Epithelial cell of umbilical artery (primary cell): ENCODE results near the gene PCDHGB5. TPM values are rescaled to one million over a fixed set of nuclear protein-coding genes. Genes with fewer than 3 reads are reported as not detected.

Experiments used
- total RNA-seq: library from RNA; depleted of rRNA; stranded (reverse); fragments of >200 nt; gene quantifications from 2 replicates; pipeline ENCODE4 v1.2.3, GENCODE V29; 2014

PCDHGB5 gene
- 6.1 and 9.1 TPM in 2 replicates for total RNA-seq

DNA sequence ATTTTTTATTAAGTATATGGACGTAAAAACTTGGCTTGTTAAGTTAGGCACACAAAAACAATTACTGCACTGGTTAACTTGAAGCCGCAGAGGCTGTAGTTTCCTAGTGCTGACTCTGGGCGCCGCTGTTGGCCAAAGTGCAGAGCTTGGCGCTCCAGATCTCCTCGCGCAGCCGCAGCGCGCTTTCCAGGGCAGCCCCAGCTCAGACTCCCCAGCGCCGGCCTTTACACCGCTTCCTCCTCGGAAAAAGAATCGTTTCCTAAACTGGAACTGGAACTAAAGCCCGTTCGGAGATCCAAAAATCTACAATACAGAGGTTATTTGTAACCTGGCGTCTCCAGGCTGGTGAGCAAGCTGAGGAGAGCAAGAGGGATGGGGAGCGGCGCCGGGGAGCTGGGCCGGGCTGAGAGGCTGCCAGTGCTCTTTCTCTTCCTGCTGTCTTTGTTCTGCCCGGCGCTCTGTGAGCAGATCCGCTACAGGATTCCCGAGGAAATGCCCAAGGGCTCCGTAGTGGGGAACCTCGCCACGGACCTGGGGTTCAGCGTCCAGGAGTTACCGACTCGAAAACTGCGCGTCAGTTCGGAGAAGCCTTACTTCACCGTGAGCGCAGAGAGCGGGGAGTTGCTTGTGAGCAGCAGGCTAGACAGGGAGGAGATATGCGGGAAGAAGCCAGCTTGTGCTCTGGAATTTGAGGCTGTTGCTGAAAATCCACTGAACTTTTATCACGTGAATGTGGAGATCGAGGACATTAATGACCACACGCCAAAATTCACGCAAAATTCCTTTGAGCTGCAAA lies at the start of gene PCDHGB5:
Gene PCDHGB5 (plus strand): TSS at position 192 of the 796 bp plus-strand sequence. CDS start 181 bp downstream, at position 373.

DNA sequence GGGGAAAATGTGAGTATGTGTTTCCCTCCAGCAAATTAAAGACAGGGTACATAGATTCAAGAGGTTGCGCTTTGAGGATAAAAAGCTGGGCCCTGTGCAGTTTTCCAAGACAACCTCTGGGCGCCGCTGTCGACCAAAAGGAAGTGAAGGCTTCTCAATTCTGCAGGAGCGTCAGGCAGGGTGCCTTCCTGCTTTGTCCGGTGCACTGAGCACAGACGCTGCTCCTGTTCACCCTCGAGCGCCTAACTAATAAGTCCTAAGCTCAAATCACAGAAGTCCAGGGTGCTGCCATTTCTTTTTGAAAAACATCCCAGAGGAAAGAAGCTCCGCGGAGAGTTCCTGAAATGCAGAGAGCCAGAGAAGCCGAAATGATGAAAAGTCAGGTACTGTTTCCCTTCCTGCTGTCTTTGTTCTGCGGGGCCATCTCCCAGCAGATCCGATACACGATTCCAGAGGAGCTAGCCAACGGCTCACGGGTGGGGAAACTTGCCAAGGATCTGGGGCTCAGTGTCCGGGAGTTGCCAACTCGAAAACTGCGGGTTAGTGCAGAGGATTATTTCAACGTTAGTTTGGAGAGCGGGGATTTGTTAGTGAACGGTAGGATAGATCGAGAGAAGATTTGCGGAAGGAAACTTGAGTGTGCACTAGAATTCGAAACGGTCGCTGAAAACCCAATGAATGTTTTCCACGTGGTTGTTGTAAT lies 47.7 kb upstream of the PCDHGB5 start, which contains the start of gene PCDHGB1:
Gene PCDHGB1 (plus strand): TSS at position 183 of the 703 bp plus-strand sequence. CDS start 162 bp downstream, at position 345.

DNA sequence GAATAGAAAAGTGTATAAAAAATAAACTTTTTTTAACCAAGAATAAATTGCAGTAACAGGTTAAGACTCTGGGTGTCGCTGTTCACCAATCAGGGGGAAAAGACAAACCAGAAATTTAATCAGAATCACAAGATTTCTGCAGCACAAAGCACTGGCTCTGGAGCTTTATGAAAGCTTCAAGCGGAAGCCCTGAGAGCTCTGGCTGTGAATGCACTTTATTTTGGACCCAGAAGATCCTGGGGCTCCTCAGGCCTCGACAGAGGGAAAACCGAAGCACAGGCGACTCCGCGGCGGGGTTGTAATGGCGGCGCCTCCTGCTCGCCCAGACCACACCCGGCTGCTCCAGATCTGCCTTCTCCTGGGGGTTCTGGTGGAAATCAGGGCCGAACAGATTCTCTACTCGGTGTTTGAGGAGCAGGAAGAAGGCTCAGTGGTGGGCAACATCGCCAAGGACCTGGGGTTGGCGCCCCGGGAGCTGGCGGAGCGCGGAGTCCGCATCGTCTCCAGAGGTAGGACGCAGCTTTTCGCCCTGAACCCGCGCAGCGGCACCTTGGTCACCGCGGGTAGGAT lies 42.8 kb upstream of the PCDHGB5 start, which contains the start of gene PCDHGA4:
Gene PCDHGA4 (plus strand): TSS at position 122 of the 570 bp plus-strand sequence. CDS start 87 bp downstream, at position 209.

GRCh38 chr5:141359790-141360426 lies 37.8 kb upstream of the PCDHGB5 start, which contains the start of gene PCDHGB2:
Gene PCDHGB2 (plus strand): TSS chr5:141359994. CDS start chr5:141360136, 142 bp downstream.

DNA sequence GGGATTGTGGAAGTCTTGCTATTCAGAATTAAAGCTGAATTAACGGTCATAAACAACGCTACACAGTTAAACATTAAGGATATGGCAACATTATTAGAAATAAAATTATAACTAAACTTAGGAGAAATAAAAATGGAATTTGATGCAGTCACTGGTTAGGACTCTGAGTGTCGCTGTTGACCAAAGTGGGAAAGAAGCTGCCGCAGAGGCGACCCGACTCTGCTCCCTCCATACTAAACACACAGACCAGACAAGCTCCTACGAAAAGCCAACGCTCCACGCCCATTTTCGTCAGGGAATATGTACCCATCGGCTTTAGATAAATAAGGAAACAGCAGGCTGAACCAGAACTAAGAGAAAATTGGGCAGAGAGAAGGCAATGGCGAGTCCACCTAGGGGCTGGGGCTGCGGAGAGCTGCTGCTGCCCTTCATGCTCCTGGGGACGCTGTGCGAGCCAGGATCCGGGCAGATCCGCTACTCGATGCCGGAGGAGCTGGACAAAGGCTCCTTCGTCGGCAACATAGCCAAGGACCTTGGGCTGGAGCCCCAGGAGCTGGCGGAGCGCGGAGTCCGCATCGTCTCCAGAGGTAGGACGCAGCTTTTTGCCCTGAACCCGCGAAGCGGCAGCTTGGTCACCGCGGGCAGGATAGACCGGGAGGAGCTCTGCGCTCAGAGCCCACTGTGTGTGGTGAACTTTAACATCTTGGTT lies 33.6 kb upstream of the PCDHGB5 start, which contains the start of gene PCDHGA5:
Gene PCDHGA5 (plus strand): TSS at position 211 of the 709 bp plus-strand sequence. CDS start 169 bp downstream, at position 380.

GRCh38 chr5:141369994-141370848 lies 27.5 kb upstream of the PCDHGB5 start, which contains the start of gene PCDHGB3:
Gene PCDHGB3 (plus strand): TSS chr5:141370242. CDS start chr5:141370395, 153 bp downstream.

GRCh38 chr5:141373673-141374317 lies 24.0 kb upstream of the PCDHGB5 start, which contains the start of gene PCDHGA6:
Gene PCDHGA6 (plus strand): TSS chr5:141373891. CDS start chr5:141374084, 193 bp downstream.

DNA sequence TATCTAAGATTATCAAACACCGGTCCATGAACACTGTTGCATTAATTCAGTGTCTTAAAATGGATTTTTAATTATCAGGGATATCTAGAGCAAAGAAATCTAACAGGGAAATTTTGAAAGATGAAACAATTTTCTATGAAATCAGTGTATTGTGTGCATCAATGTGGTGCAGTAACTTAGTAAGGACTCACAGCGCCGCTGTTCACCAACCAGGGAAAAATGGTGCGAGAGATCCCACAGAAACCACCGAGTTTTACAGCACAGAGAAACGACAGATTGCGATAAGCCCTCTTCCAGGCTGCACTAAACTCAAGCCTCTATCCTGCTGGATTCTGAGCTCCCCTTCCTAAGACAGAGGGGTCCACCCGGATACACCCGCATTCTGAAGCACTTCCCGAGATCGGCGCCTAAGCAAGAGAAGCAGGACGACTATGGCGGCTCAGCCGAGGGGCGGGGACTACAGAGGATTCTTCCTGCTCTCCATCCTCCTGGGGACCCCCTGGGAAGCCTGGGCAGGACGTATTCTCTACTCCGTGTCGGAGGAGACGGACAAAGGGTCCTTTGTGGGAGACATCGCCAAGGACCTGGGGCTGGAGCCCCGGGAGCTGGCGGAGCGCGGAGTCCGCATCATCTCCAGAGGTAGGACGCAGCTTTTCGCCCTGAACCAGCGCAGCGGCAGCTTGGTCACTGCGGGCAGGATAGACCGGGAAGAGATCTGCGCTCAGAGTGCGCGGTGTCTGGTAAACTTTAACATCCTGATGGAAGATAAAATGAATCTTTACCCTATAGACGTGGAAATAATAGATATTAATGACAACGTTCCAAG lies 15.1 kb upstream of the PCDHGB5 start, which contains the start of gene PCDHGA7:
Gene PCDHGA7 (plus strand): TSS at position 274 of the 826 bp plus-strand sequence. CDS start 158 bp downstream, at position 432.

DNA sequence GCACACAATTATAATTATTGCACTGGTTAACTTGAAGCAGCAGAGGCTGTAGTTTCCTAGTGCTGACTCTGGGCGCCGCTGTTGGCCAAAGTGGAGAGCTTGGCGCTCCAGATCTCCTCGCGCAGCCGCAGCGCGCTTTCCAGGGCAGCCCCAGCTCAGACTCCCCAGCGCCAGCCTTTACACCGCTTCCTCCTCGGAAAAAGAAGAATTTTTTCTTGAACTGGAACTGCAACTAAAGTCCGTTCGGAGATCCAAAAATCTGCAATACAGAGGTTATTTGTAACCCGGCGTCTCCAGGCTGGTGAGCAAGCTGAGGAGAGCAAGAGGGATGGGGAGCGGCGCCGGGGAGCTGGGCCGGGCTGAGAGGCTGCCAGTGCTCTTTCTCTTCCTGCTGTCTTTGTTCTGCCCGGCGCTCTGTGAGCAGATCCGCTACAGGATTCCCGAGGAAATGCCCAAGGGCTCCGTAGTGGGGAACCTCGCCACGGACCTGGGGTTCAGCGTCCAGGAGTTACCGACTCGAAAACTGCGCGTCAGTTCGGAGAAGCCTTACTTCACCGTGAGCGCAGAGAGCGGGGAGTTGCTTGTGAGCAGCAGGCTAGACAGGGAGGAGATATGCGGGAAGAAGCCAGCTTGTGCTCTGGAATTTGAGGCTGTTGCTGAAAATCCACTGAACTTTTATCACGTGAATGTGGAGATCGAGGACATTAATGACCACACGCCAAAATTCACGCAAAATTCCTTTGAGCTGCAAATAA lies 10.0 kb upstream of the PCDHGB5 start, which contains the start of gene PCDHGB4:
Gene PCDHGB4 (plus strand): TSS at position 142 of the 755 bp plus-strand sequence. CDS start 187 bp downstream, at position 329.

DNA sequence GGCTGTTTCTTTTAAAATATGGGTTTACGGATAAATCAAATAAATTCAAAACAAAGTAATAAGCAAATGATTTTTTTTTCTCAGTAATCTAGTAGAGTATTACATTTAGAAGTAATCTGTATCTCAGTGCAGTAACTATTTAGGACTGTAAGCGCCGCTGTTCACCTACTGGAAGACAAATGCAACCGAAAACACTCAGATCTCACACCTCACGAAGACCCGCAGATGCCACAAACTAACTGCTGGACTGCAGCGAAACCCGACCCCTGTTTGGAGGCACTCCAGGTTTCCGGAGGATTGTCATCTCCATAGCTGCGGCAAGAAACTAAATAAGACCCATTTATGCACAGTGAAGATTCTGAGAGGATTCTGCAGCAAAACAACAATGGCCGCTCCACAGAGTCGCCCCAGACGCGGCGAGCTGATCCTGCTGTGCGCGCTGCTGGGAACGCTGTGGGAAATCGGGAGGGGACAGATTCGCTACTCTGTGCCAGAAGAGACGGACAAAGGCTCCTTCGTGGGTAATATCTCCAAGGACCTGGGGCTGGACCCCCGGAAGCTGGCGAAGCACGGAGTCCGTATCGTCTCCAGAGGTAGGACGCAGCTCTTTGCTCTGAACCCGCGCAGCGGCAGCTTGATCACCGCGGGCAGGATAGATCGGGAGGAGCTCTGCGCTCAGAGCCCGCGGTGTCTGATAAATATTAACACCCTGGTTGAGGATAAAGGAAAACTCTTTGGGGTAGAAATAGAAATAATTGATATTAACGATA lies 5.1 kb upstream of the PCDHGB5 start, which contains the start of gene PCDHGA8:
Gene PCDHGA8 (plus strand): TSS at position 205 of the 770 bp plus-strand sequence. CDS start 181 bp downstream, at position 386.

DNA sequence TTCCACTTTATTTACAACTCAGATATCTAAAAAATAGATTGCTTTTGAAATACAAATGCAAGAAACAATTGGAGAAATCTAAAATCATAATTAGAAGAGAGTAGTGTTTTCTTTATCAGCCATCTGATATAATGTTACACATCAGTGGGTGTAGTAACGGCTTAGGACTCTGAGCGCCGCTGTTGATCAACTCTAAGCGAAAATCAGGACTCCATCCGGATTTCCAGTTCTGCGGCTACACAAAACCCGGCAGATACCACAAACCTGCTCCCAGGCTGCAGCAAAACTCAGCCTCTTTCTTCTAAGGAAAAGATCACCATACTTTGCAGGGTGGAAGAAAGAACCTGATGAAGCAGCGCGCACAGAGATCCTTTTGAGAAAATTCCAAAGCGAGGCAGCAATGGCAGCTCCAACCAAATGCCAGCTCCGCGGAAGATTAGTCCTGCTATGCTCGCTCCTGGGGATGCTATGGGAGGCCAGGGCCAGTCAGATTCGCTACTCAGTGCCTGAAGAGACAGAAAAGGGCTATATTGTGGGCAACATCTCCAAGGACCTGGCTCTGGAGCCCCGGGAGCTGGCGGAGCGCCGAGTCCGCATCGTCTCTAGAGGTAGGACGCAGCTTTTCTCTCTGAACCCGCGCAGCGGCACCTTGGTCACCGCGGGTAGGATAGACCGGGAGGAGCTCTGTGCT lies 5.0 kb downstream of the PCDHGB5 start, which contains the start of gene PCDHGA9:
Gene PCDHGA9 (plus strand): TSS at position 226 of the 691 bp plus-strand sequence. CDS start 175 bp downstream, at position 401.

DNA sequence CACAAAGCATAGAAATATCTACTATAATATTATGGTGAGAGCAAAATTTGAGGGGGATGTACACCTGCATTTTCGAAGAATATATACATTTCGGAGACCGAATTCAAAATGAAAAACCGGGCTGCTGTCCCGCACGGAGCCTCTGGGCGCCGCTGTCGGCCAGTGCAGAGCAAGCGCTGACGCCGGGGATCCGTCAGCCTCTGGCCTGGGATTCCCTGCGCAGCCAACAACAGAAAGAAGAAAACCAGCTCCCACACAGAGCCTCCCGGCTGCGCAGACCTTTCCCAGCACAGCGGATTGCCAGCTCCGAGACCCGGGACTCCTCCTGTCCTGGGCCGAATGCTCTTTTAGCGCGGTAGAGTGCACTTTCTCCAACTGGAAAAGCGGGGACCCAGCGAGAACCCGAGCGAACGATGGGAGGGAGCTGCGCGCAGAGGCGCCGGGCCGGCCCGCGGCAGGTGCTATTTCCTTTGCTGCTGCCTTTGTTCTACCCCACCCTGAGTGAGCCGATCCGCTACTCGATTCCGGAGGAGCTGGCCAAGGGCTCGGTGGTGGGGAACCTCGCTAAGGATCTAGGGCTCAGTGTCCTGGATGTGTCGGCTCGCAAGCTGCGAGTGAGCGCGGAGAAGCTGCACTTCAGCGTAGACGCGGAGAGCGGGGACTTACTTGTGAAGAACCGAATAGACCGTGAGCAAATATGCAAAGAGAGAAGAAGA lies 10.2 kb downstream of the PCDHGB5 start, which contains the start of gene PCDHGB6:
Gene PCDHGB6 (plus strand): TSS at position 232 of the 716 bp plus-strand sequence. CDS start 182 bp downstream, at position 414.

GRCh38 chr5:141412854-141413539 lies 15.2 kb downstream of the PCDHGB5 start, which contains the start of gene PCDHGA10:
Gene PCDHGA10 (plus strand): TSS chr5:141412987. CDS start chr5:141413176, 189 bp downstream.

GRCh38 chr5:141417494-141418172 lies 19.9 kb downstream of the PCDHGB5 start, which contains the start of gene PCDHGB7:
Gene PCDHGB7 (plus strand): TSS chr5:141417677. CDS start chr5:141417860, 183 bp downstream.

